ENCODE measurements around the gene KYAT1.
"Not testable (repeated sequence)": the region's sequence is repeated elsewhere in the genome, so short reads cannot be mapped to it uniquely, and the experiment has no call there.

The KYAT1 gene

GRCh38 chr9:128820665-128821583 lies 60.8 kb downstream of the KYAT1 start:
- DNase-seq = no peak

- peak in 30 of 56 donors; percentile 7 to 75 (median 36) for DNase-seq
These were observed 61.8 kb downstream of the KYAT1 start for GRCh38 chr9:128819716-128820664.

- peak in 37 of 56 donors; percentile 11 to 66 (median 45) for DNase-seq
These were observed 62.7 kb downstream of the KYAT1 start for GRCh38 chr9:128818839-128819715.

- DNase-seq = peak; percentile 70 to 99 (median 96)
These were observed 63.5 kb downstream of the KYAT1 start, which contains the start of gene ENDOG for GRCh38 chr9:128818099-128818838. TSS of gene ENDOG (plus strand) at chr9:128818500. CDS start at chr9:128818685, 185 bp downstream.

- no peak for DNase-seq
These were observed 70.9 kb downstream of the KYAT1 start for GRCh38 chr9:128810873-128811272.

- DNase-seq = no peak
These were observed 71.9 kb downstream of the KYAT1 start for GRCh38 chr9:128809831-128810230.

- DNase-seq = no peak
These were observed 72.6 kb downstream of the KYAT1 start for GRCh38 chr9:128809036-128809599.

GRCh38 chr9:128808543-128808942 lies 73.2 kb downstream of the KYAT1 start:
- no peak for DNase-seq

- no peak for DNase-seq
These were observed 73.9 kb downstream of the KYAT1 start for GRCh38 chr9:128807827-128808226.

- peak in 47 of 56 donors; percentile 8 to 83 (median 43) for DNase-seq
These were observed 76.1 kb downstream of the KYAT1 start for GRCh38 chr9:128805661-128806060.

- DNase-seq = no peak
These were observed 79.3 kb downstream of the KYAT1 start for GRCh38 chr9:128802482-128802881.

- no peak for DNase-seq
These were observed 81.7 kb downstream of the KYAT1 start for GRCh38 chr9:128800061-128800460.

- no peak for DNase-seq
These were observed 82.9 kb downstream of the KYAT1 start for GRCh38 chr9:128798896-128799295.

- DNase-seq = not testable (repeated sequence)
These were observed 86.8 kb downstream of the KYAT1 start for GRCh38 chr9:128794961-128795360.

GRCh38 chr9:128792978-128793686 lies 88.6 kb downstream of the KYAT1 start:
- no peak for DNase-seq

- DNase-seq = no peak
These were observed 89.6 kb downstream of the KYAT1 start for GRCh38 chr9:128792134-128792533.

- DNase-seq = no peak
These were observed 91.2 kb downstream of the KYAT1 start for GRCh38 chr9:128790536-128790935.

- DNase-seq = no peak
These were observed 93.3 kb downstream of the KYAT1 start for GRCh38 chr9:128788445-128788844.

GRCh38 chr9:128787659-128788058 lies 94.1 kb downstream of the KYAT1 start:
- DNase-seq = peak in 8 of 56 donors; percentile 2 to 44 (median 16)
